Neural progenitor cell (in vitro differentiated cells): Measurements from ENCODE around the gene HMGB3. TPM values are rescaled to one million over a fixed set of nuclear protein-coding genes. Genes with fewer than 3 reads are reported as not detected.
"Not testable (repeated sequence)": the region's sequence is repeated elsewhere in the genome, so short reads cannot be mapped to it uniquely, and the experiment has no call there.

Source experiments
- DNase-seq: peaks from one replicate; pipeline ENCODE4 v3.0.0-alpha.2; 2016; ENCODE audit warnings: low spot score
- H2AFZ ChIP-seq: fragments of 200-600 bp; sonication (generic); replicated peaks from 2 replicates; pipeline ENCODE4 v1.6.1; 2016; ENCODE audit warnings: antibody characterized with exemption
- H3F3A ChIP-seq: fragments of 200-600 bp; sonication (generic); 2 replicates; pipeline ENCODE4 v1.6.1; 2016; ENCODE audit warnings: antibody characterized with exemption, low read depth
- H3K27ac ChIP-seq: fragments of 200-600 bp; sonication (generic); 2 replicates; pipeline ENCODE4 v1.5.1; 2016; ENCODE audit warnings: mild to moderate bottlenecking
- H3K27me3 ChIP-seq: fragments of 200-600 bp; sonication (generic); 2 replicates; pipeline ENCODE4 v1.6.1; 2016; ENCODE audit warnings: mild to moderate bottlenecking, moderate library complexity
- H3K36me3 ChIP-seq: fragments of 200-600 bp; sonication (generic); 2 replicates; pipeline ENCODE4 v1.5.1; 2016
- H3K4me1 ChIP-seq: fragments of 200-600 bp; sonication (generic); 2 replicates; pipeline ENCODE4 v1.6.1; 2016; ENCODE audit warnings: mixed run types
- H3K4me2 ChIP-seq: fragments of 200-600 bp; sonication (generic); 2 replicates; pipeline ENCODE4 v1.6.1; 2016
- H3K4me3 ChIP-seq: fragments of 200-600 bp; sonication (generic); 2 replicates; pipeline ENCODE4 v1.5.1; 2016
- H3K79me2 ChIP-seq: fragments of 200-600 bp; sonication (generic); 2 replicates; pipeline ENCODE4 v1.6.1; 2016; ENCODE audit warnings: low read depth
- H3K9ac ChIP-seq: fragments of 200-600 bp; sonication (generic); 2 replicates; pipeline ENCODE4 v1.6.1; 2016
- H3K9me3 ChIP-seq: fragments of 200-600 bp; sonication (generic); 2 replicates; pipeline ENCODE4 v1.5.1; 2016; ENCODE audit warnings: low read depth
- H4K20me1 ChIP-seq: fragments of 200-600 bp; sonication (generic); 2 replicates; pipeline ENCODE4 v1.6.1; 2016; ENCODE audit warnings: low read depth
- H3K27ac Mint-ChIP-seq: 3 replicates; pipeline ENCODE4 v1.8.0; 2021; ENCODE audit warnings: mixed read lengths
- H3K27me3 Mint-ChIP-seq: 2 replicates; pipeline ENCODE4 v1.8.0; 2022; ENCODE audit warnings: low read depth, mild to moderate bottlenecking, inconsistent platforms, moderate library complexity, mixed read lengths; ENCODE audit not compliant: insufficient read depth
- H3K36me3 Mint-ChIP-seq: 3 replicates; pipeline ENCODE4 v1.8.0; 2021; ENCODE audit warnings: mixed read lengths
- H3K4me1 Mint-ChIP-seq: 3 replicates; pipeline ENCODE4 v1.8.0; 2021; ENCODE audit warnings: mixed read lengths
- H3K4me3 Mint-ChIP-seq: 3 replicates; pipeline ENCODE4 v1.8.0; 2021; ENCODE audit warnings: mild to moderate bottlenecking, moderate library complexity, mixed read lengths
- H3K9me3 Mint-ChIP-seq: 3 replicates; pipeline ENCODE4 v1.8.0; 2020; ENCODE audit warnings: mixed read lengths
- EZH2 ChIP-seq: fragments of 200-600 bp; sonication (generic); IDR thresholded peaks from 2 replicates; pipeline ENCODE4 v1.6.1; 2017; ENCODE audit warnings: antibody characterized with exemption, mild to moderate bottlenecking, moderate library complexity
- EZH2phosphoT487 ChIP-seq: fragments of 200-600 bp; sonication (generic); IDR thresholded peaks from 2 replicates; pipeline ENCODE4 v1.6.1; 2017; ENCODE audit warnings: antibody characterized with exemption
- total RNA-seq: library from RNA; depleted of rRNA; stranded (reverse); fragments of >200 nt; gene quantifications from 2 replicates; pipeline ENCODE4 v1.2.3, GENCODE V29; 2015; ENCODE audit warnings: low replicate concordance
- TF ChIP-seq, protein P1 (sequence below): fragments of 200-600 bp; sonication (generic); IDR thresholded peaks from 2 replicates; pipeline ENCODE4 v1.5.1; 2017; ENCODE audit warnings: antibody characterized with exemption, mild to moderate bottlenecking

The HMGB3 gene
- total RNA-seq, 1 donor from 2014 or later: 187 TPM

DNA sequence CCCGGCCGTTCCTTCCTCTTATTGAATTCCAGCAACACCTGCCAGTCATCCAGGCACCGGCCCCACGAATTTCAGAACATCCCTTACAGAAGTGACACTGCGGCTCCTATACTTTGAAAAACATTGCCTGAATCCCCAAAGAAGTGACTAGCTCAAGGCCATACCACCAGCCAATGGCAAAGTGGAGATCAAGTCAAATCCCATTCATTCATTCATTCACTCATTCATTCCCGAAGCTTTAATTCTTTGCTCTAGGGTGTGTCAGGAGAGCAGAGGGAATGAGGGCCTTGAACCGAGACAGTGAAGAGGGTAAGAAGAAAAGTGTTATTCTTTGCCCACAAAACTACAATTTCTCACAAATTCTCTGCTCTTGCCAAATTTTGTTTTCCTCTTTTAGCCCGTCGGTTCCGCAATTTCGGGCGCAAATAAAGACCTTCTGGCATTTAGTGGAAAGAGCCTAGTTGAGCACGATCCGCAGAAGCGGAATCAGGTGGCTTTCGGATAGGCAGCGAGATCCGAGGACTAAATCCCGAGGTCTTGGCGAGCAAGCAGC, 824 bp upstream of the HMGB3 start:
- Mint-ChIP-seq H3K36me3 (peaks cover 6% of the 10 kb centered on the region), H3K4me3 (peak overlapping the region; percentile 82), H3K27me3 (peaks cover 12% of the 10 kb centered on the region), H3K4me1 (peaks cover 20% of the 10 kb centered on the region), H3K9me3 (peaks cover 14% of the 10 kb centered on the region), H3K27ac (peak overlapping the region; percentile 79)
- DNase-seq: no peak
- H3K9me3 ChIP-seq: no peaks in the 10 kb centered on the region
- no peaks in the 10 kb centered on the region for H3K36me3 ChIP-seq
- H3K4me3 ChIP-seq: peak overlapping the region; percentile 49
- peak overlapping the region; percentile 2 for H3K27ac ChIP-seq
- H3K4me1 ChIP-seq: no peaks in the 10 kb centered on the region
- peak overlapping the region; percentile 59 for H2AFZ ChIP-seq
- H3K27me3 ChIP-seq: peaks cover 13% of the 10 kb centered on the region
- no peak overlapping the region for H3K9ac ChIP-seq
- H4K20me1 ChIP-seq: peaks cover 24% of the 10 kb centered on the region
- TF ChIP-seq EZH2phosphoT487 (no peak), EZH2 (no peak)
- TF ChIP-seq, protein P1, sequence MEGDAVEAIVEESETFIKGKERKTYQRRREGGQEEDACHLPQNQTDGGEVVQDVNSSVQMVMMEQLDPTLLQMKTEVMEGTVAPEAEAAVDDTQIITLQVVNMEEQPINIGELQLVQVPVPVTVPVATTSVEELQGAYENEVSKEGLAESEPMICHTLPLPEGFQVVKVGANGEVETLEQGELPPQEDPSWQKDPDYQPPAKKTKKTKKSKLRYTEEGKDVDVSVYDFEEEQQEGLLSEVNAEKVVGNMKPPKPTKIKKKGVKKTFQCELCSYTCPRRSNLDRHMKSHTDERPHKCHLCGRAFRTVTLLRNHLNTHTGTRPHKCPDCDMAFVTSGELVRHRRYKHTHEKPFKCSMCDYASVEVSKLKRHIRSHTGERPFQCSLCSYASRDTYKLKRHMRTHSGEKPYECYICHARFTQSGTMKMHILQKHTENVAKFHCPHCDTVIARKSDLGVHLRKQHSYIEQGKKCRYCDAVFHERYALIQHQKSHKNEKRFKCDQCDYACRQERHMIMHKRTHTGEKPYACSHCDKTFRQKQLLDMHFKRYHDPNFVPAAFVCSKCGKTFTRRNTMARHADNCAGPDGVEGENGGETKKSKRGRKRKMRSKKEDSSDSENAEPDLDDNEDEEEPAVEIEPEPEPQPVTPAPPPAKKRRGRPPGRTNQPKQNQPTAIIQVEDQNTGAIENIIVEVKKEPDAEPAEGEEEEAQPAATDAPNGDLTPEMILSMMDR: no peak
- no peaks in the 10 kb centered on the region for H3F3A ChIP-seq
- peak overlapping the region; percentile 68 for H3K4me2 ChIP-seq
- peaks cover 23% of the 10 kb centered on the region for H3K79me2 ChIP-seq

DNA sequence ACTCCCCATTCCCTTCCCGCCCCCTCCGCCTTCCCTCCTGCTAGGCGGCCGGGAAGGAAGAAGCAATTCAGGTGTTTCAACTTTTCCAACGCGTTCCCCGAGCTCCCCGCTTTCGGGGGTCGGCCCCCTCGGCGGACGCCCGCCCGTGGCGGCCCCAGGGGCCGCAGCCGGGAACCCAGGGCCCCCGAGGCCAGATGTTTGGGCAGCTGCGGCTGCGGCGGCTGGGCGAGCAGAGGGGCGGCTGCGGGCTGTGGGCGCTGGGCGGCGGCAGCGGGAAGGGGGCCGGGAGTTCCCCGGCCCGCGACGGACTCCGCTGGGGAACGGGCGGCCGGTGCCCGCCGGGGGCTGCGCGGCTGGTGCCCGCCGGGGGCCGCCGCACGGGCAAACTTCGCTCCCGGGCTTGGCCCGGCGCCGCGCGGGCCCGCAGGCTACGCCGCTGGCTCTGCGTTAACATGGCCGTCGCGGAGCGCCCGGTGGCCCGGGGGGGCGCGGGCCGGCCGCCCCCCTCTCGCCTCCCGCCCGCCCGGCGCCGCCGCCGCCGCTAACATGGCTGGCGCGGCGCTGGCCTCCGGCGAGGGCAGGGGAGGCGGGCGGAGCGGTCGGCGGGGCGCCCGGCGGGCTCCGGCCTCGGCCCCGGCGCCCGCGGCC, 510 bp downstream of the HMGB3 start:
- peaks cover 13% of the 10 kb centered on the region for H3K27me3 ChIP-seq
- H3F3A ChIP-seq: no peaks in the 10 kb centered on the region
- Mint-ChIP-seq H3K27ac (no peak overlapping the region), H3K36me3 (peaks cover 11% of the 10 kb centered on the region), H3K9me3 (peaks cover 14% of the 10 kb centered on the region), H3K27me3 (peaks cover 12% of the 10 kb centered on the region), H3K4me1 (peaks cover 20% of the 10 kb centered on the region), H3K4me3 (no peak overlapping the region)
- peaks cover 23% of the 10 kb centered on the region for H3K79me2 ChIP-seq
- H4K20me1 ChIP-seq: peaks cover 28% of the 10 kb centered on the region
- peak overlapping the region; percentile 77 for H3K4me2 ChIP-seq
- no peaks in the 10 kb centered on the region for H3K36me3 ChIP-seq
- no peaks in the 10 kb centered on the region for H3K9me3 ChIP-seq
- TF ChIP-seq, protein P1: no peak
- TF ChIP-seq EZH2phosphoT487 (no peak), EZH2 (no peak)
- peak overlapping the region; percentile 93 for H3K27ac ChIP-seq
- DNase-seq: no peak
- H3K9ac ChIP-seq: peak overlapping the region; percentile 91
- no peaks in the 10 kb centered on the region for H3K4me1 ChIP-seq
- peak overlapping the region; percentile 84 for H3K4me3 ChIP-seq
- H2AFZ ChIP-seq: no peak overlapping the region

DNA sequence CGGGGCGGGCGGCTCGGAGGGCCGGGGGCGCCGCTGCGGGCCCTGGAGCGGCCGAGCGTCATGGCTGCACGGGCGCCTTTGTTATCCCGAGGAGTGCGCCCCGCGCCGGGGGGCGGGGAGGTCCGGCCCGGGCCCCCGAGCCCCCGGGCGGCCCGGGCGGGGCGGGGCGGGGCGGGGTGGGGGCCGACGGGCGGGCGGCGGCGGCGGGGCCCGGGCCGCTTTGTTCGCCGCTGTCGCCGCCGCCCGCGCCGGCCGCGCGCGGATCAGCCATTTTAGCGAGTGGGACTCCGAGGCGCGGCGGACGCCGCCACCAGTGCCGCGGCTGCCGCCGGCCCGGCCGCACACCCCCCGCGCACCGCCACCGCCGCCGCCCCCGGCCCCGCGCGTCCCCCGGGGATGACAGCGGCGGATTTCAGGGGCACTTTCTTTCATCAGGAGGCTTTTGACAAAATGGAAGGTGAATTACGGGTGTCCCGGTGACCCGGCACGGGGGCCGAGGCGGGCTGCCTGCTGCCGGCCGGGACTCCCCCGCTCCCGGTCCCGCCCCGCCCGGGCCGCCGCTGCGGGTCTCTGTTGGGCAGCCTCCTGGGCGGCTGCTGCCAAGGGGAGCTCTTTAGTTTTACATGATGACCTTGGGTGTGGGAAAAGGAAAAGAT, 1.2 kb downstream of the HMGB3 start:
- Histone ChIP-seq H2AFZ (no peak overlapping the region), H3K4me2 (peak overlapping the region; percentile 70), H3K79me2 (peaks cover 23% of the 10 kb centered on the region), H3K36me3 (no peaks in the 10 kb centered on the region), H3K9ac (no peak overlapping the region), H4K20me1 (peaks cover 30% of the 10 kb centered on the region), H3K4me3 (peak overlapping the region; percentile 80), H3K27me3 (peaks cover 13% of the 10 kb centered on the region), H3K9me3 (no peaks in the 10 kb centered on the region), H3K4me1 (no peaks in the 10 kb centered on the region), H3F3A (no peaks in the 10 kb centered on the region), H3K27ac (no peak overlapping the region)
- no peak for TF ChIP-seq EZH2
- TF ChIP-seq EZH2phosphoT487: no peak
- TF ChIP-seq, protein P1: no peak
- peaks cover 12% of the 10 kb centered on the region for H3K36me3 Mint-ChIP-seq
- H3K4me3 Mint-ChIP-seq: peak overlapping the region; percentile 94
- peaks cover 12% of the 10 kb centered on the region for H3K27me3 Mint-ChIP-seq
- H3K27ac Mint-ChIP-seq: peak overlapping the region; percentile 62
- peaks cover 15% of the 10 kb centered on the region for H3K9me3 Mint-ChIP-seq
- DNase-seq: peak; percentile 55
- peaks cover 20% of the 10 kb centered on the region for H3K4me1 Mint-ChIP-seq

DNA sequence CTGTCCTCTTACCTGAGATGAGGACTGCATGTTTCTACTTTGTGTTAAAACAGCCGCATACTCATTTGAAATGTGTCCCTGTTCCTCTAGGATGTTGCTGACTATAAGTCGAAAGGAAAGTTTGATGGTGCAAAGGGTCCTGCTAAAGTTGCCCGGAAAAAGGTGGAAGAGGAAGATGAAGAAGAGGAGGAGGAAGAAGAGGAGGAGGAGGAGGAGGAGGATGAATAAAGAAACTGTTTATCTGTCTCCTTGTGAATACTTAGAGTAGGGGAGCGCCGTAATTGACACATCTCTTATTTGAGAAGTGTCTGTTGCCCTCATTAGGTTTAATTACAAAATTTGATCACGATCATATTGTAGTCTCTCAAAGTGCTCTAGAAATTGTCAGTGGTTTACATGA, 4.6 kb downstream of the HMGB3 start:
- H3K9ac ChIP-seq, H2AFZ ChIP-seq, H3K4me2 ChIP-seq, H3K27me3 Mint-ChIP-seq, H3K27ac ChIP-seq, H3F3A ChIP-seq, H3K9me3 ChIP-seq, H3K4me3 Mint-ChIP-seq, DNase-seq, H3K36me3 ChIP-seq, H3K9me3 Mint-ChIP-seq, H3K4me1 ChIP-seq, H3K4me3 ChIP-seq, H3K27ac Mint-ChIP-seq, H3K27me3 ChIP-seq: not testable (repeated sequence)
- Histone ChIP-seq H3K79me2 (peaks cover 23% of the 10 kb centered on the region), H4K20me1 (peaks cover 30% of the 10 kb centered on the region)
- Mint-ChIP-seq H3K4me1 (peaks cover 13% of the 10 kb centered on the region), H3K36me3 (peaks cover 12% of the 10 kb centered on the region)
